ENCODE measurements around the gene SFR1.

DNA sequence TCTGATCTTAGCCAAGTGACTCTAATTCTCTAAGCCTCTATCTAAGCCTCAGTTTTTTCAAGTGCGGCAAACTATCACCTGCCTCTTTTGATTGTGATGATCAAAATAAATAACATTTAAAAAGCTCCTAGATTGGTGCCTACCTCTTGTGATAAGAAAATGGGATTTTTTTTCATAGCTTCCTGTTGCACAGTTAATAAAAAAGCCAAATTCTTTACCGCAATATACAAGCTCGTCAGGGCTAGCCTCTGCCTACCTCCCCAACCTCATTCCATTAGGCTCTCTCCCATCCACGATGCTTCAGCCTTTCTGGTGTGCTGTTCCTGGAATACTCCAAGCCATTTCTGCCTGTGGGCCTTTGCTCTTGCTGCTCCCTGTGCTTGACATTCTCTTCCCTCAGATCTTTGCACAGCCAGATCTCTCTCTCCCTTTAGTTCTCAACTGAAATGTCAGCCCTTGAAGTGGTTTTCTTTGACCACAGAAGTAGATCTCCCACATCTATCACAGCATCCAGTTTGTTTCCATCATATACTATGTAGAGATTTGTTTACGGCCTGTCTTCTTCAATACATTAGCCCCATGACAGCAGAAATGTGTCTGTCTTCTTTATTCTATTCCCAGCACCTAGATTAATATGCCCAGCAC lies 48.8 kb downstream of the SFR1 start:
- TF ChIP-seq, protein P1, sequence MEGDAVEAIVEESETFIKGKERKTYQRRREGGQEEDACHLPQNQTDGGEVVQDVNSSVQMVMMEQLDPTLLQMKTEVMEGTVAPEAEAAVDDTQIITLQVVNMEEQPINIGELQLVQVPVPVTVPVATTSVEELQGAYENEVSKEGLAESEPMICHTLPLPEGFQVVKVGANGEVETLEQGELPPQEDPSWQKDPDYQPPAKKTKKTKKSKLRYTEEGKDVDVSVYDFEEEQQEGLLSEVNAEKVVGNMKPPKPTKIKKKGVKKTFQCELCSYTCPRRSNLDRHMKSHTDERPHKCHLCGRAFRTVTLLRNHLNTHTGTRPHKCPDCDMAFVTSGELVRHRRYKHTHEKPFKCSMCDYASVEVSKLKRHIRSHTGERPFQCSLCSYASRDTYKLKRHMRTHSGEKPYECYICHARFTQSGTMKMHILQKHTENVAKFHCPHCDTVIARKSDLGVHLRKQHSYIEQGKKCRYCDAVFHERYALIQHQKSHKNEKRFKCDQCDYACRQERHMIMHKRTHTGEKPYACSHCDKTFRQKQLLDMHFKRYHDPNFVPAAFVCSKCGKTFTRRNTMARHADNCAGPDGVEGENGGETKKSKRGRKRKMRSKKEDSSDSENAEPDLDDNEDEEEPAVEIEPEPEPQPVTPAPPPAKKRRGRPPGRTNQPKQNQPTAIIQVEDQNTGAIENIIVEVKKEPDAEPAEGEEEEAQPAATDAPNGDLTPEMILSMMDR (conservative IDR thresholded peaks at IDR 0.05; ENCODE audit: low read depth, low read length) = no peak
- no peak for TF ChIP-seq EZH2 (IDR thresholded peaks at IDR 0.05; ENCODE audit: low read length, unreplicated experiment)
